ENCODE data around the gene ABCC12. TPM values are rescaled to one million over a fixed set of nuclear protein-coding genes. Genes with fewer than 3 reads are reported as not detected.

The ABCC12 gene
- total and polyA plus RNA-seq, 2 of the 4 experiments (the other 2 are of a cell fraction) = under 0.01 TPM; not detected in 1

GRCh38 chr16:48136547-48137360 is 19.0 kb downstream of the ABCC12 start (continued):
- TF ChIP-seq CTCF (conservative IDR thresholded peaks at IDR 0.05; ENCODE audit: low read depth, low read length) = no peak

- no peaks in the 10 kb centered on the region for H3K79me1 ChIP-seq (ENCODE audit: low read depth in 1 of 2, low read length in 2 of 2)
- H3K36me3 ChIP-seq (ENCODE audit: control insufficient read depth, insufficient read depth, low read length) = no peaks in the 10 kb centered on the region
- dilution Hi-C loops (cut with HindIII; ENCODE audit: low sequenced_read_pairs, unreplicated experiment) = no loop called here
- TF ChIP-seq MXI1 (IDR thresholded peaks at IDR 0.05; ENCODE audit: borderline replicate concordance, low read depth, low read length) (no peak), CEBPB (IDR thresholded peaks at IDR 0.05; ENCODE audit: low read depth, low read length) (no peak), MAZ (IDR thresholded peaks at IDR 0.05; ENCODE audit: borderline replicate concordance, low read depth, low read length) (no peak), CHD1 (IDR thresholded peaks at IDR 0.05; ENCODE audit: low read depth, low read length) (no peak), FOS (IDR thresholded peaks at IDR 0.05; ENCODE audit: low read depth, low read length) (no peak), USF2 (IDR thresholded peaks at IDR 0.05; ENCODE audit: low read depth, low read length) (no peak), RFX5 (IDR thresholded peaks at IDR 0.05; ENCODE audit: low read depth, low read length) (no peak), NFE2L2 (IDR thresholded peaks at IDR 0.05; ENCODE audit: low read depth, low read length) (no peak), SMC3 (IDR thresholded peaks at IDR 0.05; ENCODE audit: low read depth, low read length) (no peak), RCOR1 (IDR thresholded peaks at IDR 0.05; ENCODE audit: insufficient replicate concordance, low read length) (no peak)
Measured at GRCh38 chr16:48133455-48134211, 22.2 kb downstream of the ABCC12 start.

More at GRCh38 chr16:48133455-48134211, 22.2 kb downstream of the ABCC12 start:
- H2BK20ac ChIP-seq (ENCODE audit: low read depth, low read length) = no peak overlapping the region
- no peak overlapping the region for H3K18ac ChIP-seq (ENCODE audit: low read depth, low read length)
- no peak overlapping the region for H2AFZ ChIP-seq (replicated peaks; ENCODE audit: low read length, poor library complexity)
- CTCF ChIA-PET = no interaction called here
- H3K9me1 ChIP-seq (ENCODE audit: insufficient read depth, low read length) = peaks cover 5% of the 10 kb centered on the region; the same call in 1 of the 2 replicates
- no peak overlapping the region for H3K23ac ChIP-seq (ENCODE audit: low read depth, low read length)
- H2AK9ac ChIP-seq (replicated peaks; ENCODE audit: low read depth, low read length, poor library complexity) = no peak overlapping the region
- H3K9ac ChIP-seq (ENCODE audit: low read depth, low read length) = no peak overlapping the region
- POLR2A ChIA-PET (ENCODE audit: unreplicated experiment) = no interaction called here
- no peaks in the 10 kb centered on the region for H3K9me3 ChIP-seq (ENCODE audit: control insufficient read depth, insufficient read depth, low read length)
- no peak overlapping the region for H3K4me2 ChIP-seq (ENCODE audit: low read depth, low read length)
- H2BK15ac ChIP-seq (ENCODE audit: low read depth, low read length) = no peak overlapping the region
- intact Hi-C loops (cut with micrococcal nuclease) = no loop called here
- no peak overlapping the region for H3K4ac ChIP-seq (ENCODE audit: low read depth, low read length)
- no peak overlapping the region for H3K27ac ChIP-seq (ENCODE audit: insufficient read depth, low read length)
- H3K27me3 ChIP-seq (ENCODE audit: control insufficient read depth, insufficient read depth, low read length) = no peaks in the 10 kb centered on the region
- H4K91ac ChIP-seq (ENCODE audit: insufficient read depth, low read depth, low read length) = no peak overlapping the region
- in situ Hi-C loops (cut with MboI; ENCODE audit: low sequenced_read_pairs) = no loop called here
- no peak overlapping the region for H2BK5ac ChIP-seq (ENCODE audit: low read depth, low read length, poor library complexity, severe bottlenecking)
- no peak overlapping the region for H3K56ac ChIP-seq (ENCODE audit: extremely low read depth, insufficient read depth, low read length)
- WGBS, 2 experiments (ENCODE audit: extremely low coverage in 2 of 2, insufficient read length in 1 of 2) = 97% methylated on average over 12 of the region's 18 CpGs; no CpG with 5 or more reads in 1 of the 2 experiments
- no TSS peak for BruUV-seq (replicated peaks)
- H2BK120ac ChIP-seq (ENCODE audit: low read depth, low read length) = no peak overlapping the region
- no peak overlapping the region for H3K14ac ChIP-seq (replicated peaks; ENCODE audit: low read depth, low read length)
- no peak overlapping the region for H3K4me3 ChIP-seq (ENCODE audit: insufficient read depth, low read depth, low read length)
- no peak overlapping the region for H2AK5ac ChIP-seq (ENCODE audit: low read depth, low read length)
- no peak overlapping the region for H4K8ac ChIP-seq (ENCODE audit: low read depth in 2 of 2, low read length in 2 of 2)
- ATAC-seq (ENCODE audit: low read depth) (no peak), DNase-seq (no peak)
- H3K4me1 ChIP-seq (ENCODE audit: control insufficient read depth, insufficient read depth, low read length) = peaks cover 5% of the 10 kb centered on the region
- H4K5ac ChIP-seq (ENCODE audit: low read depth, low read length) = no peak overlapping the region
- no peaks in the 10 kb centered on the region for H4K20me1 ChIP-seq (ENCODE audit: insufficient read depth, low read length)
